Calu3 (cell line): ENCODE measurements around the gene TJP2. TPM values are rescaled to one million over a fixed set of nuclear protein-coding genes. Genes with fewer than 3 reads are reported as not detected.
A peak's percentile ranks its signal among the peaks of the same experiment; 100 is the strongest.

Experiments
- BruUV-seq: library from RNA; stranded (reverse); fragments of 400-500 nt; replicated peaks from 2 replicates; lab custom pipeline; 2021; lab: Mats Ljungman, UMichigan
- CTCF ChIA-PET: fragments of 300-600 bp; sonication (Branson Sonifier 250); formaldehyde crosslinking; loops from one replicate; lab custom pipeline; 2022; ENCODE audit warnings: antibody characterized with exemption; lab: Charles Lee
- DNase-seq: peaks from one replicate; pipeline ENCODE4 v3.0.0; 2022
- H3K27ac Mint-ChIP-seq: one replicate; pipeline ENCODE4 v1.8.0; 2022; ENCODE audit warnings: mixed read lengths; ENCODE audit not compliant: unreplicated experiment
- H3K27me3 Mint-ChIP-seq: one replicate; pipeline ENCODE4 v1.8.0; 2022; ENCODE audit warnings: mixed read lengths; ENCODE audit not compliant: unreplicated experiment
- H3K36me3 Mint-ChIP-seq: one replicate; pipeline ENCODE4 v1.8.0; 2022; ENCODE audit warnings: mild to moderate bottlenecking, moderate library complexity, mixed read lengths; ENCODE audit not compliant: insufficient read depth, unreplicated experiment
- H3K4me1 Mint-ChIP-seq: one replicate; pipeline ENCODE4 v1.8.0; 2022; ENCODE audit warnings: mild to moderate bottlenecking, low read depth, mixed read lengths; ENCODE audit not compliant: unreplicated experiment
- H3K4me3 Mint-ChIP-seq: one replicate; pipeline ENCODE4 v1.8.0; 2022; ENCODE audit warnings: mild to moderate bottlenecking, low read depth, moderate library complexity, mixed read lengths; ENCODE audit not compliant: unreplicated experiment
- H3K9me3 Mint-ChIP-seq: one replicate; pipeline ENCODE4 v1.8.0; 2022; ENCODE audit warnings: low read depth, mixed read lengths; ENCODE audit not compliant: unreplicated experiment
- intact Hi-C: fragments of 100-400 bp; cut with micrococcal nuclease; formaldehyde crosslinking; loops from one replicate; pipeline ENCODE4 v1.10.0; 2022; ENCODE audit not compliant: unreplicated experiment
- total RNA-seq: library from RNA; stranded (reverse); gene quantifications from 2 replicates; pipeline ENCODE4 v1.2.3, GENCODE V29; 2022
- TF ChIP-seq, protein P1 (sequence below): fragments of 200-600 bp; IDR thresholded peaks from one replicate; pipeline ENCODE4 v1.8.0; 2022; ENCODE audit warnings: antibody characterized with exemption; ENCODE audit not compliant: unreplicated experiment

TJP2 gene
- total RNA-seq, 1 experiment from 2014 or later, result 139 TPM

DNA sequence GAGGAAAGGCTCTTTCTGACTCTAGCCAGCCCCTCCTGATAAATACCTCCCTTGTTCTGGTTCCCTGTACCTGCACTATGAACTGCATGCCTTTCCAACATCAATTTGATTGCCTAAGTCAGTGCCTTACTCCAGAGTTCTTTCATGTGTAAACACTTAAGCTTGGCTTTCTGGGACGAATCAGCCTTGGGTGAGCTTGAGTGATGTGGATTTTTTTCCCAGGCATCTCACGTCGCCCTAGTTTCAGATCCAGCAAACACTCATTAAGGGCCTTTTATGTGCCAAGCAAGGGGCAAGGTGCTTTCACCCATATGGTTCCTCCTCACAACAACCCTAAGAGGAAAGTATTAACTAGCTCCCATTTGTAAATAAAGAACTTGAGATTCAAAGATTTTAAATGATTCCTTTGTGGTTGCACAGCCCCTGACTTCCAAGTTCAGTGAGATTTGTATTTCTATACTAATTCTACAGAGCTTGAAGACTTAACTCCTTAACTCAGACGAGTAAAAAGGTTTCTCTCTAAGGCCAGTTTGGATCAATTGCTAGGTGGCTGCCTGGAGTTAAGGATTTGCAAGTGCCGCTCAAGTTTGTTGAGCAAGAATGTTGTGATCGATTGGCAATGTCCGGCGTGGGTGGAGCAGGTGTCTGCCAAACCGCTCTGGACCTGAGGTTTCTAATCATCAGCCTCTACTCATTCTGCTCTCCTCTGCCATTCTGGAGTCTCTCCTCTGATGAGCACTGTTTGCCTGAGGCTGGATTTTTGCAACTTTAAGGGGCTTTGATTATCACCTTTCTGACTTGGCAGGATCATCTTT lies 20.2 kb upstream of the TJP2 start:
- CTCF ChIA-PET, result no interaction called here
- no peaks in the 10 kb centered on the region for H3K27me3 Mint-ChIP-seq
- H3K4me3 Mint-ChIP-seq, result no peak overlapping the region
- intact Hi-C loops, result loop anchor here (2.0 kb wide), 1 partner anchor 39 kb away; no protein-coding TSS in a partner anchor
- no peaks in the 10 kb centered on the region for H3K9me3 Mint-ChIP-seq
- H3K27ac Mint-ChIP-seq, result no peak overlapping the region
- H3K4me1 Mint-ChIP-seq, result peaks cover 27% of the 10 kb centered on the region
- TF ChIP-seq, protein P1, sequence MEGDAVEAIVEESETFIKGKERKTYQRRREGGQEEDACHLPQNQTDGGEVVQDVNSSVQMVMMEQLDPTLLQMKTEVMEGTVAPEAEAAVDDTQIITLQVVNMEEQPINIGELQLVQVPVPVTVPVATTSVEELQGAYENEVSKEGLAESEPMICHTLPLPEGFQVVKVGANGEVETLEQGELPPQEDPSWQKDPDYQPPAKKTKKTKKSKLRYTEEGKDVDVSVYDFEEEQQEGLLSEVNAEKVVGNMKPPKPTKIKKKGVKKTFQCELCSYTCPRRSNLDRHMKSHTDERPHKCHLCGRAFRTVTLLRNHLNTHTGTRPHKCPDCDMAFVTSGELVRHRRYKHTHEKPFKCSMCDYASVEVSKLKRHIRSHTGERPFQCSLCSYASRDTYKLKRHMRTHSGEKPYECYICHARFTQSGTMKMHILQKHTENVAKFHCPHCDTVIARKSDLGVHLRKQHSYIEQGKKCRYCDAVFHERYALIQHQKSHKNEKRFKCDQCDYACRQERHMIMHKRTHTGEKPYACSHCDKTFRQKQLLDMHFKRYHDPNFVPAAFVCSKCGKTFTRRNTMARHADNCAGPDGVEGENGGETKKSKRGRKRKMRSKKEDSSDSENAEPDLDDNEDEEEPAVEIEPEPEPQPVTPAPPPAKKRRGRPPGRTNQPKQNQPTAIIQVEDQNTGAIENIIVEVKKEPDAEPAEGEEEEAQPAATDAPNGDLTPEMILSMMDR, result no peak
- BruUV-seq, result no TSS peak
- DNase-seq, result peak; percentile 61
- H3K36me3 Mint-ChIP-seq, result peaks cover 41% of the 10 kb centered on the region

DNA sequence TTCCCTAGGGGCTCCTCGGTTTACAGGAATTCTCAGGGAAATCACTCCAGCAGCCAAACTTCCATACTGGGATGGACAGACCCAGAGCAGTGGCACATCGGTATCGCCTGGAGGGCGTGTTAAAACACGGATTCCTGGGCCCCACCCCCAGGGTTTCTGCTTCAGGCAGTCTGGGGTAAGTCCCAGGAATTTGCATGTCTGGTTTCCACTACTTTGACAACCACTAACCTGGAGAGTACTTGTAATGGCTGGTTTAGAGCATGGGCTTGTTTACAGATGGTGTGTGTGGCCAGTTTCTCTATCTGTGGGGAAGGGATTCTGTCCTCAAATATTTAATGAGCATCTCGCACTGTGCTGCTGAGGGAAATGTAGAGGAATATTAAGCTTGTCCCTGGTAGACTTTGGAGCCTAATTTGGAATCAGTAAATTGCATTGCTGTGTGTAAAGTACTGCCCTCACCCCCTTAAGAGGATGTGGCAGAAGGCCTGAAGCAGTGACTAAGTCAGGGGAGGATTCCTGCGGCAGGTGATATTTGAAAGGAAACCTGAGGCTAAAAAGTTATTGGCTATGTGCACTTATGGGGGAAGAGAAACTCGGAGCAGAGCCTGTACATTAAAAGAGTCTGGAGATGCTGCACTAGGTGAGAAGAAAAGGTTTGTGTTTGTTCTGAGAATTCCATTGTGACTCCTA lies 18.6 kb upstream of the TJP2 start:
- peaks cover 42% of the 10 kb centered on the region for H3K36me3 Mint-ChIP-seq
- peak; percentile 29 for DNase-seq
- no TSS peak for BruUV-seq
- H3K4me1 Mint-ChIP-seq, result peaks cover 31% of the 10 kb centered on the region
- peak overlapping the region; percentile 50 for H3K4me3 Mint-ChIP-seq
- CTCF ChIA-PET, result interaction anchor here (0.5 to 0.9 kb wide), 3 partner anchors 21 to 38 kb away, joined by 3 to 6 read pairs (median 4); no protein-coding TSS in a partner anchor
- no peaks in the 10 kb centered on the region for H3K9me3 Mint-ChIP-seq
- peak overlapping the region; percentile 89 for H3K27ac Mint-ChIP-seq
- intact Hi-C loops, result loop anchor here (2.0 kb wide), 1 partner anchor 37 kb away; no protein-coding TSS in a partner anchor
- TF ChIP-seq, protein P1, result no peak
- H3K27me3 Mint-ChIP-seq, result no peaks in the 10 kb centered on the region

DNA sequence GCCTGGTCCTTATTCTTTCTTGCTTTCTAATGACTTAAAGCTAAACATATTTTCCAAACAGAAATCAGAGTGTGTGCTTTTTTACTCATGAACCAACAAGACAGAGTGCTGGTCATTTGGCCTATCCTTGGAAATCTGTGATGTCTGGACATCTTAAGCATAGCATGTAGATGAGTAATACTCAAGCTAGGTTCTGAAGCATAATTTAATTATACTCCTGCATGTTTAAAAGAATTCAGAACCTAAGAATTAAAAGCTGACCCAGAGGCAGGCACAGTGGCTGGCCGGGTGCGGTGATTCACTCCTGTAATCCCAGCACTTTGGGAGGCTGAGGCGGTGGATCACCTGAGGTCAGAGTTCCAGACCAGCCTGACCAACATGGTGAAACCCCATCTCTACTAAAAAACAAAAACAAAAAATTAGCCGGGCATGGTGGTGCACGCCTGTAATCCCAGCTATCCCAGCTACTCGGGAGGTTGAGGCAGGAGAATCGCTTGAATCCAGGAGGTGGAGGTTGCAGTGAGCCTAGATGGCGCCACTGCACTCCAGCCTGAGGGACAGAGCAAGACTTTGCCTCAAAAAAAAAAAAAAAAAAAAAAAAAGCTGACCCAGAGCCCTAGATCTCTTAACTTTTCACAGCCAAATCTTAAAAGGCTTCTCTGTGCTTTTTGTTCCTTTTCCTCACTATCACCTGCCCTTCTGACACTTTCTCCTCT lies 16.2 kb upstream of the TJP2 start:
- no TSS peak for BruUV-seq
- intact Hi-C loops, result no loop called here

More for the DNA sequence above, 16.2 kb upstream of the TJP2 start:
- Mint-ChIP-seq H3K4me1 (peaks cover 36% of the 10 kb centered on the region), H3K27me3 (no peaks in the 10 kb centered on the region), H3K36me3 (peaks cover 36% of the 10 kb centered on the region), H3K9me3 (no peaks in the 10 kb centered on the region), H3K27ac (no peak overlapping the region), H3K4me3 (no peak overlapping the region)
- CTCF ChIA-PET, result interaction anchor here (0.6 to 1.1 kb wide), 5 partner anchors 29 to 297 kb away, joined by 3 to 13 read pairs (median 4); no protein-coding TSS in a partner anchor
- no peak for DNase-seq
- TF ChIP-seq, protein P1, result peak; percentile 30
